Adipocyte (in vitro differentiated cells): ENCODE data around the gene PDCD4.

Experiments
- DNase-seq: peaks from one replicate; pipeline ENCODE4 v3.0.0-alpha.2; 2015; ENCODE audit warnings: low read depth
- H3K27me3 ChIP-seq: replicated peaks from 2 replicates; pipeline ENCODE4 v1.7.0; 2013; ENCODE audit warnings: mild to moderate bottlenecking, low read length, moderate library complexity; ENCODE audit not compliant: control insufficient read depth, insufficient read depth
- H3K36me3 ChIP-seq: 2 replicates; pipeline ENCODE4 v1.7.0; 2013; ENCODE audit warnings: low read length, mild to moderate bottlenecking, moderate library complexity; ENCODE audit not compliant: control insufficient read depth, insufficient read depth, severe bottlenecking
- H3K4me1 ChIP-seq: 2 replicates; pipeline ENCODE4 v1.7.0; 2013; ENCODE audit warnings: mild to moderate bottlenecking, low read length, moderate library complexity; ENCODE audit not compliant: control insufficient read depth, insufficient read depth
- H3K4me3 ChIP-seq: 2 replicates; pipeline ENCODE4 v1.7.0; 2013; ENCODE audit warnings: mild to moderate bottlenecking, low read length, moderate library complexity
- H3K9ac ChIP-seq: 2 replicates; pipeline ENCODE4 v1.7.0; 2013; ENCODE audit warnings: mild to moderate bottlenecking, low read length, moderate library complexity
- H3K9me3 ChIP-seq: 2 replicates; pipeline ENCODE4 v1.7.0; 2013; ENCODE audit warnings: mild to moderate bottlenecking, low read length, moderate library complexity; ENCODE audit not compliant: control insufficient read depth

Gene PDCD4

DNA sequence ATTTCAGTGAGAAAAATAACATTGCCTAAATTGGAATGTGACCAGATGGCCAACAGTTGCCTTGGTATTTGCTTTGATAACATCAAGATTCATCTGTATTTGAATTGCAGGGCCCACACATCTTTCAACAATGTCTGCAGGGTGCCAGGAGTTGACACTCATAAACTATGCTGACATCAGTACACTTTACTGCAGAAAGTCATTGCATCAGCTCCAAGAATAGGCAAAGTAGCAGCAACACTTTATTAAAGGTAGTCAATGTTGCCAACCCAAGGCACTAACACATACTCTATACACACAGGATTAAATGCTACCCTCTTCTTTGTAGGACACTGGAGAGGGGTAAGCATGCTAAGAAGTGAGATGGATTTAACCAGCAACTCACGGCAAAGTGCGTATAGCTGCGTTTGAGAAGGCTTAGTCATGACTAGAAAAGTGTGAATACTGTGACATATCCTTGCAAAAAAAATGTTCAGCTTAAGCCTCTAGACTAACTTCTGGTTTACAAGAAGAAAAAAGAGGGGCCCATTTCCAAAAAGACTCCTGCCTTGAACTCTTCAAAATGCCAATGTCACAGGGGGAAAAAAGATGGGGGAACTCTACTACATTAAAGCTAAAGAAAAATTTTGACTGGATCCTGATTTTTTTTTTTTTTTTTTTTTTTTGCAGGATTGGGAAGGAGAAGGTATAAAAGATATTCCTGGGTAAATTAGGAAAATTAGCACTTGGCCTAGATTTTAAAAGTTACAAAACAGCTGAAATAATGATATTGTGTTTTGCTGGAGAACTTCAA lies 45.0 kb downstream of the PDCD4 start:
- peak; percentile 77 for DNase-seq
- no peaks in the 10 kb centered on the region for H3K36me3 ChIP-seq
- H3K4me3 ChIP-seq: peak overlapping the region; percentile 27
- H3K9me3 ChIP-seq: no peaks in the 10 kb centered on the region
- peaks cover 46% of the 10 kb centered on the region for H3K4me1 ChIP-seq
- H3K27me3 ChIP-seq: no peaks in the 10 kb centered on the region
- H3K9ac ChIP-seq: peak overlapping the region; percentile 19

GRCh38 chr10:110918269-110918642 lies 46.5 kb downstream of the PDCD4 start:
- peak; percentile 98 for DNase-seq
- Histone ChIP-seq H3K36me3 (no peaks in the 10 kb centered on the region), H3K27me3 (no peaks in the 10 kb centered on the region), H3K9me3 (no peaks in the 10 kb centered on the region), H3K4me1 (peaks cover 51% of the 10 kb centered on the region), H3K9ac (peak overlapping the region; percentile 95), H3K4me3 (peak overlapping the region; percentile 97)

- Histone ChIP-seq H3K9me3 (no peaks in the 10 kb centered on the region), H3K4me3 (peak within 1 kb of the TSS; percentile 97), H3K4me1 (peaks cover 53% of the 10 kb centered on the region), H3K27me3 (no peaks in the 10 kb centered on the region), H3K9ac (peak within 1 kb of the TSS; percentile 97), H3K36me3 (no peaks in the 10 kb centered on the region)
- DNase-seq: peak; percentile 100
Measured at GRCh38 chr10:110918643-110919348, 47.1 kb downstream of the PDCD4 start, which contains the start of gene BBIP1. TSS of gene BBIP1 (minus strand) at chr10:110919180. CDS start at chr10:110918157, 1,023 bp downstream.

- peak; percentile 83 for DNase-seq
- Histone ChIP-seq H3K36me3 (no peaks in the 10 kb centered on the region), H3K4me3 (peak within 1 kb of the TSS; percentile 97)
Measured at GRCh38 chr10:110919349-110919931, 47.7 kb downstream of the PDCD4 start, which contains the start of gene SHOC2. TSS of gene SHOC2 (plus strand) at chr10:110919604. CDS start at chr10:110964359, 44,755 bp downstream.

GRCh38 chr10:110919971-110920881 lies 48.5 kb downstream of the PDCD4 start:
- Histone ChIP-seq H3K4me1 (peaks cover 61% of the 10 kb centered on the region), H3K9me3 (no peaks in the 10 kb centered on the region), H3K27me3 (no peaks in the 10 kb centered on the region), H3K36me3 (no peaks in the 10 kb centered on the region), H3K9ac (peak overlapping the region; percentile 97), H3K4me3 (peak overlapping the region; percentile 96)
- peak; percentile 77 for DNase-seq

More at GRCh38 chr10:110919349-110919931, 47.7 kb downstream of the PDCD4 start, which contains the start of gene SHOC2:
- peaks cover 60% of the 10 kb centered on the region for H3K4me1 ChIP-seq
- H3K9ac ChIP-seq: peak within 1 kb of the TSS; percentile 97
- H3K9me3 ChIP-seq: no peaks in the 10 kb centered on the region
- no peaks in the 10 kb centered on the region for H3K27me3 ChIP-seq

DNA sequence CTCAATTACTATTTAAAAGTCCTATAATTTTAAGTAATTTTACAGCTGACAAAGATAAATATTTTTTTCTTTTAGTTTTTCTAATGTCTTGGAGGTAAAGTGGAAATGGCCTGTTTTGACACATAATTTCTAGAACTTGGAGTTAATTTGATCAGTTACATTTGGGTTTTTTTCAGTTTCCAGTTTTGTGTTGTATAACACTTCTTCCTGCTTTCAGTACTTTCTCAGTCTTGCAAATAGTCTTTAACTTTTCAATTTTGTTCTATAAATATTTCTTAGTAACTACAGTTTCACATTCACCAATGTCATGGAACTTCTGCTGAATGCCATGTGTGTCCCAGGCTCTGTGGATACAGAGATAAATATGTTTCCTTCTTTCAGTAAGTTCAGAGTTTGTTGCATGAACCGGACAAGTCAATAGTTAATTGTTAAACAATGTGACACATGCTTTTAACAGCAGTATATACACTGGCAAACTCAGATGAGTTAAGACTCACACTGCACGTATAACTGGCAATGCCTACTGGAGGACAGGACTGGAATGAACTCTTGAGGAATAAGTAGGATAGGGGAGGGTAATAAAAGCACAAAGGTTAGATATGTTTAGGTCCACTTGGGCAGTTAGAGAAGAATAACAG lies 52.2 kb downstream of the PDCD4 start:
- Histone ChIP-seq H3K9ac (no peak overlapping the region), H3K4me1 (peaks cover 43% of the 10 kb centered on the region), H3K9me3 (no peaks in the 10 kb centered on the region), H3K36me3 (no peaks in the 10 kb centered on the region), H3K4me3 (peak overlapping the region; percentile 3), H3K27me3 (no peaks in the 10 kb centered on the region)
- no peak for DNase-seq

DNA sequence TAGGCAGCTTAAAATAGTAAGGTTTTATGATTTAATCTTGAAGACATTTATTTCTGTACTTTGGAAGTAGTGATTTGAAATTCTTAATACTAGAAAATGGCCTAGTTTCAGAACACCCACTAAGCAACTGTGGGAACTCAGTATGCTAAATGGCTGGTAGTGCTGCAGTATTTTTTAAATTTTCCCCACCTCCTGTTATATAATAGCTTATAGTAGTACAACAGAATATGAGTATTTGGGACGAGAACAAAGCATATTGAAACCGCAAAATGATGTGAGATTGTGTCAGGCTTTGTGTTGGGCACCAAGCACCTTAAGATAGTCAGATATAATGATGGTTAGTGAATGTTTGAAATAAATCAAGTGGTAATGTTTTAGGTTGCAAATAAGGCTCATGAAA lies 55.7 kb downstream of the PDCD4 start:
- Histone ChIP-seq H3K36me3 (no peaks in the 10 kb centered on the region), H3K9ac (no peak overlapping the region), H3K4me1 (peaks cover 40% of the 10 kb centered on the region), H3K9me3 (no peaks in the 10 kb centered on the region), H3K4me3 (no peak overlapping the region), H3K27me3 (no peaks in the 10 kb centered on the region)
- DNase-seq: no peak

- Histone ChIP-seq H3K4me3 (no peak overlapping the region), H3K9me3 (no peaks in the 10 kb centered on the region), H3K27me3 (no peaks in the 10 kb centered on the region), H3K36me3 (no peaks in the 10 kb centered on the region), H3K4me1 (peaks cover 21% of the 10 kb centered on the region), H3K9ac (no peak overlapping the region)
- DNase-seq: no peak
Measured at GRCh38 chr10:110931769-110932381, 60.1 kb downstream of the PDCD4 start.

GRCh38 chr10:110932505-110933180 lies 60.9 kb downstream of the PDCD4 start:
- Histone ChIP-seq H3K9me3 (no peaks in the 10 kb centered on the region), H3K4me1 (peaks cover 15% of the 10 kb centered on the region), H3K9ac (no peak overlapping the region), H3K4me3 (no peak overlapping the region), H3K27me3 (no peaks in the 10 kb centered on the region), H3K36me3 (peaks cover 6% of the 10 kb centered on the region)
- DNase-seq: peak; percentile 14
